CD4-positive, alpha-beta memory T cell (primary cell): Measurements from ENCODE around the gene CLSTN2. TPM values are rescaled to one million over a fixed set of nuclear protein-coding genes. Genes with fewer than 3 reads are reported as not detected.

Experiments
- CTCF ChIA-PET: fragments of 350-600 bp; sonication (Branson Sonifier 250); formaldehyde crosslinking; loops from one replicate; lab custom pipeline; 2021; ENCODE audit warnings: inconsistent platforms; ENCODE audit not compliant: partially characterized antibody; lab: Charles Lee
- POLR2A ChIA-PET: fragments of 350-600 bp; sonication (Branson Sonifier 250); formaldehyde crosslinking; loops from one replicate; lab custom pipeline; 2021; ENCODE audit not compliant: partially characterized antibody; lab: Charles Lee
- DNase-seq, 5 donors: peaks; one replicate each; pipeline versions ENCODE4 v3.0.0 to v3.0.0-alpha.2; 2020 to 2022; ENCODE audit warnings: mixed read lengths in 1 of 5
- H3K27ac ChIP-seq: one replicate; pipeline ENCODE4 v1.7.0; 2013; ENCODE audit warnings: low read depth, low read length
- H3K27me3 ChIP-seq: 2 replicates; pipeline ENCODE4 v1.7.0; 2013; ENCODE audit warnings: mild to moderate bottlenecking, low read length, moderate library complexity; ENCODE audit not compliant: insufficient read depth
- H3K36me3 ChIP-seq: 2 replicates; pipeline ENCODE4 v1.7.0; 2013; ENCODE audit warnings: mild to moderate bottlenecking, low read length, moderate library complexity; ENCODE audit not compliant: insufficient read depth
- H3K4me1 ChIP-seq: 2 replicates; pipeline ENCODE4 v1.7.0; 2013; ENCODE audit warnings: mild to moderate bottlenecking, low read length, moderate library complexity; ENCODE audit not compliant: insufficient read depth
- H3K4me3 ChIP-seq, 2 donors: one replicate each; pipeline ENCODE4 v1.7.0; 2013; ENCODE audit warnings: low read length in 2 of 2, mild to moderate bottlenecking in 1 of 2
- H3K9me3 ChIP-seq, 2 donors: one replicate each; pipeline ENCODE4 v1.7.0; 2013; ENCODE audit warnings: low read length in 2 of 2, control low read depth in 1 of 2; ENCODE audit not compliant: control insufficient read depth in 1 of 2
- H3K27ac Mint-ChIP-seq, 7 donors: one replicate each; pipeline ENCODE4 v1.8.0; 2020 to 2021; ENCODE audit warnings: mixed read lengths in 7 of 7, mild to moderate bottlenecking in 6 of 7, inconsistent platforms in 3 of 7, moderate library complexity in 3 of 7
- H3K27me3 Mint-ChIP-seq, 2 donors: one replicate each; pipeline ENCODE4 v1.8.0; 2020 to 2021; ENCODE audit warnings: mixed read lengths in 2 of 2
- H3K36me3 Mint-ChIP-seq, 2 donors: one replicate each; pipeline ENCODE4 v1.8.0; 2020 to 2021; ENCODE audit warnings: mixed read lengths in 2 of 2, inconsistent platforms in 1 of 2, mild to moderate bottlenecking in 1 of 2
- H3K4me1 Mint-ChIP-seq, 4 donors: one replicate each; pipeline ENCODE4 v1.8.0; 2020 to 2021; ENCODE audit warnings: mixed read lengths in 4 of 4, mild to moderate bottlenecking in 1 of 4
- H3K4me3 Mint-ChIP-seq, 8 donors: one replicate each; pipeline ENCODE4 v1.8.0; 2020 to 2021; ENCODE audit warnings: mixed read lengths in 8 of 8, mild to moderate bottlenecking in 7 of 8, moderate library complexity in 6 of 8, inconsistent platforms in 3 of 8
- H3K9me3 Mint-ChIP-seq, 8 donors: one replicate each; pipeline ENCODE4 v1.8.0; 2020 to 2021; ENCODE audit warnings: mixed read lengths in 8 of 8, mild to moderate bottlenecking in 5 of 8, inconsistent platforms in 3 of 8, moderate library complexity in 1 of 8
- intact Hi-C: fragments of 100-400 bp; cut with micrococcal nuclease; formaldehyde crosslinking; loops from one replicate; pipeline ENCODE4 v1.15.1; 2023
- polyA plus RNA-seq, 2 donors: library from polyadenylated mRNA; unstranded; fragments of 300-500 nt; fragmentation: Illumina TruSeq; gene quantifications; one replicate each; pipeline ENCODE4 v1.2.3, GENCODE V29; 2021
- total RNA-seq, 2 experiments: library from RNA; stranded (reverse); gene quantifications; one replicate each; pipeline ENCODE4 v1.2.3, GENCODE V29; 2021

Gene CLSTN2
- total and polyA plus RNA-seq, 4 experiments from 2014 or later = not detected

DNA sequence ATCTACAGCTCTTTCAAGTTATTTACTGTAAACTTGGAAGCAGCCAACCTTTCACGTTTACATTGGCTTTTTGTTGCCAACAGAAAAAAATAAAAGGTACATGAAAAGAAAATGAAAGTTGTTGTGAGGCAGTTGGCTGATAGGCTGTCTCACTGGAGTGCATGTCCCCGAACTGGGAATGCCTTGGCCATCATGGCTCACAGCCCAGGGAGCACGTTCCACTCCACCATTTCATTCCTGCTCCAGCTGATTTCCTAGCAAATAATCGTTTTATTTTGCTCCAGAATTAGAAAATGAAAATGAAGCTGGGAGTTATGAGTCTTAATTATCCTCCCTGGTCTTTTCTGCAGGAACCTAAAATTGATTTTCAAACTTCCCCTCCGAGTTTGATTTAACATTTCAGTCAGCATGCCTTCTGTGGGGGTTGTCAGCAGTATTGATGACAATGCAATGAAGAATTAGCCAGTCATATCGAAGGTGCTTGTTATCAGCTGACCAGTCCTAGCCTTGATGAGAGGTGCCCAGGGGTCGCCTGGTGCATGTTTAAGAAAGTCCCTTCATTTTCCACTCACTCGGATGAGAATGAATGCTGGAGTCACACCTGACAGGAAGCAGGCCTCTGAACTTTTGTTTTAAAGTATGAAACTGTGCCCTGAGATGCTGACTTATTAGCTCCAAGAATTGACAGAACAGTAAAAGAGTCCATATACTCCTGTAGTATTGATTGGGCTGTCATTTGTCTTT lies 449.2 kb downstream of the CLSTN2 start:
- H3K27ac Mint-ChIP-seq = no peak overlapping the region
- ChIA-PET CTCF (no interaction called here), POLR2A (no interaction called here)
- no peaks in the 10 kb centered on the region for H3K4me1 Mint-ChIP-seq
- no peak for DNase-seq
- H3K27me3 Mint-ChIP-seq = no peaks in the 10 kb centered on the region
- H3K36me3 ChIP-seq = no peaks in the 10 kb centered on the region
- H3K4me3 Mint-ChIP-seq = no peak overlapping the region
- no peaks in the 10 kb centered on the region for H3K9me3 Mint-ChIP-seq
- no peaks in the 10 kb centered on the region for H3K36me3 Mint-ChIP-seq
- no peaks in the 10 kb centered on the region for H3K9me3 ChIP-seq
- no peaks in the 10 kb centered on the region for H3K4me1 ChIP-seq
- intact Hi-C loops = no loop called here
- H3K27ac ChIP-seq = no peak overlapping the region
- no peak overlapping the region for H3K4me3 ChIP-seq
- no peaks in the 10 kb centered on the region for H3K27me3 ChIP-seq

DNA sequence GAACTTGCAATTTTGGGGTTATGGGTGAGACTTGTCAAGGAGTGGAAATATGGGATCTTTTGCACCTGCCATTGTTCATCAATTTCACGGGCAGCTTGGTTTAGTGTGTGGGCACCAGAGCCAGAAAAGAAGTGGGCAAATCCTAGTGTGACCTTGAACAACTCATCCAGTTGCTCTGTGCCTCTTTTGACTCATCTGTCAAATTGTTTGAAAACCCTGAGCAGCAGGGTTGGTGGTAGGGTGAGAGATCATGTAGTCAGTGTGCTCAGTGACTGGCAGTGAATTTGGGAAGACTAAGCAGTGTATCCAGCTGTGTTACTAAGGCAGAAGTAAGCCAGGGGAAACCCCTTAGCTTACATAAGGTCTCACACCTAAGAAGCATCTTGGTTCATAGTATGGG lies 449.9 kb downstream of the CLSTN2 start:
- no peaks in the 10 kb centered on the region for H3K4me1 Mint-ChIP-seq
- Histone ChIP-seq H3K4me1 (no peaks in the 10 kb centered on the region), H3K4me3 (no peak overlapping the region), H3K36me3 (no peaks in the 10 kb centered on the region), H3K27me3 (no peaks in the 10 kb centered on the region), H3K27ac (no peak overlapping the region), H3K9me3 (no peaks in the 10 kb centered on the region)
- no peak overlapping the region for H3K4me3 Mint-ChIP-seq
- H3K36me3 Mint-ChIP-seq = no peaks in the 10 kb centered on the region
- no peak overlapping the region for H3K27ac Mint-ChIP-seq
- ChIA-PET POLR2A (no interaction called here), CTCF (no interaction called here)
- no peaks in the 10 kb centered on the region for H3K9me3 Mint-ChIP-seq
- no peaks in the 10 kb centered on the region for H3K27me3 Mint-ChIP-seq
- DNase-seq = no peak
- intact Hi-C loops = no loop called here

DNA sequence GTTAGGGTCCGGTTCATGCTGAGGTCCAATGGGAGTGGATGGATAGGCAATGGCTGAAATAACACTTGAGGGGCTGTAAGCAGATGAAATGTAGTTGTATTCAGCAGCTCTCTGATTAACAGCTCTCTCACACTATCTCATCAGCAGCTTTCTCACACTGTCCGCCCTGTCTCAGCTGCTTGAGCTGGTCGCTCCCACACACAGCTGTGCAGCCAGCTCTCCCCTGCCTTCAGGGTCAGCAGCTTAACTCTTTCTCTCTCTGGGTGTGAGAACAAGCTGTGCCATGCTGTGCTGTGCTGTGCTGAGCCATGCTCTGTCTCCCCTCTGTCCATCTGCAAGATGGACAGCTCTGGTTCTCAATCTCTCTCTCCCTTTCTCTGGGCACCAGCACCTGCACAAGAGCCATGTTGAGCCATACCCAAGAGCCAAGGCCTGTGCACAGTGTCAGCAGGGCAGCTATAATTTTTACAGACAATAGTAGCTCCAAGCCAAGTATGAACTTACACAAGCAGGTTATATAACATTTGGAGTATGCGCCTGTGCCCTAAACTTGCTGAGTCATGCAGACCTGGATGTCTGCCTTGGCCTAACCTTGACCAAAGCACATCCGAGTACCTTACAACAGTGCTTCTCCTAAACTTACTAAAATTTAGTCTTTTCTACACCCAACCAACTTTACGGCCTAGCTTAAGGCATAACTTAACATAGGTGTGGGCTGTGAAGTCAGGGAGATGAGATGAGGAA lies 451.5 kb downstream of the CLSTN2 start:
- Mint-ChIP-seq H3K9me3 (no peaks in the 10 kb centered on the region), H3K27me3 (no peaks in the 10 kb centered on the region), H3K27ac (no peak overlapping the region), H3K36me3 (no peaks in the 10 kb centered on the region), H3K4me3 (no peak overlapping the region), H3K4me1 (no peaks in the 10 kb centered on the region)
- no peak overlapping the region for H3K4me3 ChIP-seq
- no peaks in the 10 kb centered on the region for H3K9me3 ChIP-seq
- no peak overlapping the region for H3K27ac ChIP-seq
- no peaks in the 10 kb centered on the region for H3K36me3 ChIP-seq
- intact Hi-C loops = no loop called here
- no peaks in the 10 kb centered on the region for H3K4me1 ChIP-seq
- no peaks in the 10 kb centered on the region for H3K27me3 ChIP-seq
- DNase-seq = no peak
- CTCF ChIA-PET = no interaction called here
- POLR2A ChIA-PET = no interaction called here

DNA sequence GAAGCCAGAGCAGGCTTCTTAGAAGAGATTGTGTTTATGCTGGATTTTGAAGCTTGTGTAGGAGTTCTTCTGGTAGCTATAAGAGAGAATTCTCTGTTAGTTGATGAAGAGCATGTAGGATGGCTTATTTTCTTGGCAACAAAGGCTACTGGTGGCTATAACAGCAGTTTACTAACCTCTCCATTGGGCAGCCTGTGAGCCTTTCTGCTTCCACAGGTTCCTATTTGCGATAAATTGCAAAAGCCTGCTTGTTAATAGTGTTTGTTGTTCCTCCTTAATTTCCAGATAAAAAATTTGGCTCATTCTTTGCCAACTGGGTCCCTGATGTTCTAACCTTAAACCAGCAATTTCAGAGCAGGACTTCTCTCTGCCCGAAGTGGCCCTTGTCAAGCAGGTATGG lies 452.3 kb downstream of the CLSTN2 start:
- ChIA-PET POLR2A (no interaction called here), CTCF (no interaction called here)
- Histone ChIP-seq H3K36me3 (no peaks in the 10 kb centered on the region), H3K4me1 (no peaks in the 10 kb centered on the region), H3K27me3 (no peaks in the 10 kb centered on the region), H3K4me3 (no peak overlapping the region), H3K27ac (no peak overlapping the region), H3K9me3 (no peaks in the 10 kb centered on the region)
- no peak overlapping the region for H3K4me3 Mint-ChIP-seq
- H3K36me3 Mint-ChIP-seq = no peaks in the 10 kb centered on the region
- no peak for DNase-seq
- no peaks in the 10 kb centered on the region for H3K9me3 Mint-ChIP-seq
- H3K27ac Mint-ChIP-seq = no peak overlapping the region
- no peaks in the 10 kb centered on the region for H3K27me3 Mint-ChIP-seq
- intact Hi-C loops = no loop called here
- H3K4me1 Mint-ChIP-seq = no peaks in the 10 kb centered on the region

DNA sequence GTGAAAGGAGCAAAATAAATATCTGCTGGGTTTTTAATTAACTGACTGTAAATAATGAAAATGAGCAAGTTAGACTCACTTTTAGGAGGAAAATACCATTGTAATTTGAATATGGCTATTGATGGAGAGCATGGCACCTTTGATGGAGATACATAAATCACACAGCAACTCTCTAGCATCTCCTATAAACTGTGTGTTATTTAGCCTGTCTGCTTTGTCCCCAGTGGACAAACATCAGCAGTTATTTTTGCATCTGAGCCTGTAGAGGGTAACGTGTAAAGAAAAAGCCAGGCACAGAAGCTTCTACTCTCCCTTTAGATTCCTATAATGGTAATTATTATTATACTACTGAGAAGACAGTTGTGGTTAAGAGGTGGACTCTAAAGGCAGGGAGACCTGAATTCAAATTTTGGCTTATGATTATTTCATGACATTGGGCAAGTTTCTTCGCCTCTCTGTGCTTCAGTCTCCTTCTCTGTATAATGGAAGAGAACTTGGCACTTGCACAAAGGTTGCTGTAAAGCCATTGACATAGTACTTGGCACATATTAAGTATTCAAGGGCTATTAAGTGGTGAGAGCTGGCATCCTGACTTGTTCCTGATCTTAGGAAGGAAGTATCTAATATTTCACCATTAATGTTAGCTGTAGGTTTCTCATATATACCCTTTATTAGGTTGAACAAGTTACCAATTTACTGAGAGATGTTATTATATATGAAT lies 453.4 kb downstream of the CLSTN2 start:
- H3K36me3 ChIP-seq = no peaks in the 10 kb centered on the region
- H3K4me1 Mint-ChIP-seq = no peaks in the 10 kb centered on the region
- ChIA-PET CTCF (no interaction called here), POLR2A (no interaction called here)
- no peaks in the 10 kb centered on the region for H3K9me3 Mint-ChIP-seq
- no peak for DNase-seq
- H3K9me3 ChIP-seq = no peaks in the 10 kb centered on the region
- H3K36me3 Mint-ChIP-seq = no peaks in the 10 kb centered on the region
- H3K4me1 ChIP-seq = no peaks in the 10 kb centered on the region
- no peak overlapping the region for H3K27ac Mint-ChIP-seq
- H3K27ac ChIP-seq = no peak overlapping the region
- H3K4me3 Mint-ChIP-seq = no peak overlapping the region
- no peaks in the 10 kb centered on the region for H3K27me3 ChIP-seq
- no peaks in the 10 kb centered on the region for H3K27me3 Mint-ChIP-seq
- intact Hi-C loops = no loop called here
- H3K4me3 ChIP-seq = no peak overlapping the region

DNA sequence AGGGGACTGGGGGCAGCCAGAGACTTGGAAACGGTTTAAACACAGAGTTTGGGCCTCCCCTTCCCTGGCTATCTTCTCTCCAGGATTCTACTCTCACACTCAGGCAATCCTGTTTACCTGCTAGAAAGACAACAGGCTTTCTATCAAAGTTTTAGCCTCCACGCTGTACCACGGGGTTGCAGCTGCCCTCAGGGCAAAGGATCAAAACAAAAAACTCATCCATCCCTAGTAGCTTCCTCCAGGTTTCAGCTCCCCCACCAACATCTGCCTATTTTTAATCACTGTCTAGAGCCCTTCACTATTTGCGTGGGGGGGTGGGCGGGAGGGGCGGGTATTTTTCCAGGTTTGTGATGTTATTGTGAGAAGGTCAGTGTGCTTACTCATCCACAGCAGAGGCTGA lies 456.1 kb downstream of the CLSTN2 start:
- ChIA-PET CTCF (no interaction called here), POLR2A (no interaction called here)
- H3K9me3 Mint-ChIP-seq = peaks cover 0 to 2% (median 0%) of the 10 kb centered on the region in 8 donors
- Histone ChIP-seq H3K27me3 (no peaks in the 10 kb centered on the region), H3K27ac (no peak overlapping the region), H3K36me3 (no peaks in the 10 kb centered on the region), H3K4me1 (no peaks in the 10 kb centered on the region), H3K9me3 (no peaks in the 10 kb centered on the region), H3K4me3 (no peak overlapping the region)
- no peak for DNase-seq
- H3K36me3 Mint-ChIP-seq = no peaks in the 10 kb centered on the region
- H3K4me3 Mint-ChIP-seq = no peak overlapping the region
- H3K27ac Mint-ChIP-seq = no peak overlapping the region
- H3K4me1 Mint-ChIP-seq = no peaks in the 10 kb centered on the region
- no peaks in the 10 kb centered on the region for H3K27me3 Mint-ChIP-seq
- intact Hi-C loops = no loop called here

DNA sequence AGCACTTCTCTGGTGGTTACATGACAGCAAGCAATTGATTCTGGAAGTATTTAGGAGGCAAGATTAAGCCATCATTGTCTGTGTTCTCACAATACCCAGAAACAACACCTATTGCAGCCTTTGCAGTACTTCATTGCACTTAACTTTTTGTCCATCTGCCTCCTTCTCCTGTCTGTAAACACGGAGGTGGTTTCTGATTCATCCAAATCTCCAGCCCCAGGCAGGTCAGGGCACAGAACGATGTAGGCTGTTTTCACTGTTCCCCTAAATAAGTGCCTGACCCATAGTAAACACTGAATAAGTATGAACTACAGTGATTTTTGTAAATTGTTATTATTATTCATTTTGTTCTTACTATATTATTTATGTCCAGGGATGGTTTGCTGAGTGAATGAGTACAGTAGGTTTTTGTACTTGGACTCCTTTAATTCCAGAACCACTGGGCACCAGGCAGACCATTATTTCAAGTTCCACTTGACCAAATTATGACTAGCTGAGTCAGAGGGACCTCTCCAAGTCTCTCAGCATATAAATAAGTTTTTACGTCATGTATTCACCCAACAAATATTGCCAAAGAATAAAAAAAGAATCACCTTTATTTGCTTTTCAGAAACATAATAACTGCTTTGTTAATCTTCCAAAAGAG lies 459.6 kb downstream of the CLSTN2 start:
- Mint-ChIP-seq H3K9me3 (peaks cover 0 to 2% (median 0%) of the 10 kb centered on the region in 8 donors), H3K27ac (no peak overlapping the region), H3K4me1 (no peaks in the 10 kb centered on the region), H3K36me3 (no peaks in the 10 kb centered on the region), H3K4me3 (no peak overlapping the region), H3K27me3 (no peaks in the 10 kb centered on the region)
- H3K27ac ChIP-seq = no peak overlapping the region
- H3K4me1 ChIP-seq = no peaks in the 10 kb centered on the region
- intact Hi-C loops = no loop called here
- DNase-seq = no peak
- H3K36me3 ChIP-seq = no peaks in the 10 kb centered on the region
- POLR2A ChIA-PET = no interaction called here
- no peaks in the 10 kb centered on the region for H3K9me3 ChIP-seq
- CTCF ChIA-PET = no interaction called here
- no peak overlapping the region for H3K4me3 ChIP-seq
- H3K27me3 ChIP-seq = no peaks in the 10 kb centered on the region
